Measurements from ENCODE around the gene CCSAP. TPM values are rescaled to one million over a fixed set of nuclear protein-coding genes. Genes with fewer than 3 reads are reported as not detected.

Gene CCSAP
- total RNA-seq, 1 experiment from 2014 or later, result 8.6 TPM

DNA sequence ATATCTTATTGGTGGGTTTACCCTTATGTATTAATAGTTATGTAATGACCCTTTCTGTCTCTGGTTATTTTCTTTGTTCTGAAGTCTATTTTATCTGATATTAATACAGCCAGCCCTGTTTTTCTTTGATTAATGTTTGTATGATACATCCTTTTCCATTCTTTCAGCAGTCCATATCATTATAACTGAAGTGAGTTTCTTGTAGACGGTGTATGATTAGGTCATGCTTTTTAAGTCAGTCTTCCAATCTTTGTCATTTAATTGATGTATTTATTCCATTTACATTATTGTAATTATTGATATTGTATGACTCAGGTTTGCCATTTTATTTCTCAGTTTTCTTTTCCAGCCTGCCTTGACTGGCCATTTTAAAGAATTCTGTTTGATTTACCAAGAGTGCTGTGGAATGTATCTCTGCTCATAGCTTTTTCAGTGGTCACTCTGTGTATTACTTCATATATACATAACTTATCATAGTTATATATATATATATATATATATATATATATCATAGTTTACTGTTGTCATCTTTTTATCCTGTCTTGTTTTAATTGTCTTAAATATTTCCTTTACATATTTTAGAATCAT lies 61.4 kb downstream of the CCSAP start (continued):
- TF ChIP-seq EMX1 (CRISPR knock-in tag; IDR thresholded peaks at IDR 0.05), result no peak
- TF ChIP-seq GRHL2 (CRISPR knock-in tag; IDR thresholded peaks at IDR 0.05; ENCODE audit: insufficient replicate concordance, severe bottlenecking), result no peak
- TF ChIP-seq, protein P1, sequence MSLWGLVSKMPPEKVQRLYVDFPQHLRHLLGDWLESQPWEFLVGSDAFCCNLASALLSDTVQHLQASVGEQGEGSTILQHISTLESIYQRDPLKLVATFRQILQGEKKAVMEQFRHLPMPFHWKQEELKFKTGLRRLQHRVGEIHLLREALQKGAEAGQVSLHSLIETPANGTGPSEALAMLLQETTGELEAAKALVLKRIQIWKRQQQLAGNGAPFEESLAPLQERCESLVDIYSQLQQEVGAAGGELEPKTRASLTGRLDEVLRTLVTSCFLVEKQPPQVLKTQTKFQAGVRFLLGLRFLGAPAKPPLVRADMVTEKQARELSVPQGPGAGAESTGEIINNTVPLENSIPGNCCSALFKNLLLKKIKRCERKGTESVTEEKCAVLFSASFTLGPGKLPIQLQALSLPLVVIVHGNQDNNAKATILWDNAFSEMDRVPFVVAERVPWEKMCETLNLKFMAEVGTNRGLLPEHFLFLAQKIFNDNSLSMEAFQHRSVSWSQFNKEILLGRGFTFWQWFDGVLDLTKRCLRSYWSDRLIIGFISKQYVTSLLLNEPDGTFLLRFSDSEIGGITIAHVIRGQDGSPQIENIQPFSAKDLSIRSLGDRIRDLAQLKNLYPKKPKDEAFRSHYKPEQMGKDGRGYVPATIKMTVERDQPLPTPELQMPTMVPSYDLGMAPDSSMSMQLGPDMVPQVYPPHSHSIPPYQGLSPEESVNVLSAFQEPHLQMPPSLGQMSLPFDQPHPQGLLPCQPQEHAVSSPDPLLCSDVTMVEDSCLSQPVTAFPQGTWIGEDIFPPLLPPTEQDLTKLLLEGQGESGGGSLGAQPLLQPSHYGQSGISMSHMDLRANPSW (CRISPR knock-in tag; conservative IDR thresholded peaks at IDR 0.05; ENCODE audit: low read depth), result no peak
- no peak for TF ChIP-seq CBFB (CRISPR knock-in tag; IDR thresholded peaks at IDR 0.05; ENCODE audit: low read depth)
- no peak for TF ChIP-seq SMAD4 (CRISPR knock-in tag; IDR thresholded peaks at IDR 0.05)

DNA sequence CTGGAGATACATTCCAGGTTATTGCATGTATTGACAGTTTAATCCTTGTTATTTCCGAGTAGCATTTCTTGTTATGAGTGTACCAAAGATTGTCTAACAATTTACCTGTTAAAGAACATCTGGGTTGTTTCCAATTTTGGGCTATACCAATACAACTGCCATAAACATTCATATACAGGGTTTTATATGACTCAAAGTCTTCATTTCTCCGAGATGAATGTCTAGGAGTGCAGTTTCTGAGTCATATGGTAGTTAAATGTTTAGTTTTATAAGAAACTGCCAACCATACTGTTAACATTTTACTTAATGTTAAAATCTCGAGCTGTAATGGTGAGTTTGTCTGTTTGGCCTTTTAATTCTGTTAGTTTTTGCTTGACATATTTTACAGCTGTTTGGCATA lies 61.9 kb downstream of the CCSAP start:
- ATAC-seq, result no peak
- Mint-ChIP-seq H3K4me1 (peaks cover 20% of the 10 kb centered on the region), H3K27ac (no peak overlapping the region), H3K4me3 (no peak overlapping the region), H3K27me3 (ENCODE audit: low read depth) (no peaks in the 10 kb centered on the region), H3K9me3 (no peaks in the 10 kb centered on the region), H3K36me3 (no peaks in the 10 kb centered on the region)
- no peak for TF ChIP-seq JUN (CRISPR knock-in tag; IDR thresholded peaks at IDR 0.05)
- no peak for TF ChIP-seq OVOL2 (CRISPR knock-in tag; IDR thresholded peaks at IDR 0.05; ENCODE audit: borderline replicate concordance)
- no peak for TF ChIP-seq ZNF671 (CRISPR knock-in tag; IDR thresholded peaks at IDR 0.05)
- TF ChIP-seq, protein P2, sequence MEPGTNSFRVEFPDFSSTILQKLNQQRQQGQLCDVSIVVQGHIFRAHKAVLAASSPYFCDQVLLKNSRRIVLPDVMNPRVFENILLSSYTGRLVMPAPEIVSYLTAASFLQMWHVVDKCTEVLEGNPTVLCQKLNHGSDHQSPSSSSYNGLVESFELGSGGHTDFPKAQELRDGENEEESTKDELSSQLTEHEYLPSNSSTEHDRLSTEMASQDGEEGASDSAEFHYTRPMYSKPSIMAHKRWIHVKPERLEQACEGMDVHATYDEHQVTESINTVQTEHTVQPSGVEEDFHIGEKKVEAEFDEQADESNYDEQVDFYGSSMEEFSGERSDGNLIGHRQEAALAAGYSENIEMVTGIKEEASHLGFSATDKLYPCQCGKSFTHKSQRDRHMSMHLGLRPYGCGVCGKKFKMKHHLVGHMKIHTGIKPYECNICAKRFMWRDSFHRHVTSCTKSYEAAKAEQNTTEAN (CRISPR knock-in tag; IDR thresholded peaks at IDR 0.05), result no peak
- TF ChIP-seq ZNF317 (CRISPR knock-in tag; IDR thresholded peaks at IDR 0.05; ENCODE audit: borderline replicate concordance, low read depth), result no peak
- no peak for TF ChIP-seq CREB1 (CRISPR knock-in tag; IDR thresholded peaks at IDR 0.05)
- TF ChIP-seq GTF2I (CRISPR knock-in tag; conservative IDR thresholded peaks at IDR 0.05), result no peak
- no peak for TF ChIP-seq NFYB (CRISPR knock-in tag; conservative IDR thresholded peaks at IDR 0.05; ENCODE audit: low read depth)
- ChIA-PET POLR2A (interaction anchor here (0.5 kb wide), 1 partner anchor 501 kb away, joined by 3 read pairs; no protein-coding TSS in a partner anchor), CTCF (interaction anchor here (1.8 kb wide), 1 partner anchor 22 kb away, joined by 4 read pairs; no protein-coding TSS in a partner anchor)
- no peak for DNase-seq (ENCODE audit: low spot score)

DNA sequence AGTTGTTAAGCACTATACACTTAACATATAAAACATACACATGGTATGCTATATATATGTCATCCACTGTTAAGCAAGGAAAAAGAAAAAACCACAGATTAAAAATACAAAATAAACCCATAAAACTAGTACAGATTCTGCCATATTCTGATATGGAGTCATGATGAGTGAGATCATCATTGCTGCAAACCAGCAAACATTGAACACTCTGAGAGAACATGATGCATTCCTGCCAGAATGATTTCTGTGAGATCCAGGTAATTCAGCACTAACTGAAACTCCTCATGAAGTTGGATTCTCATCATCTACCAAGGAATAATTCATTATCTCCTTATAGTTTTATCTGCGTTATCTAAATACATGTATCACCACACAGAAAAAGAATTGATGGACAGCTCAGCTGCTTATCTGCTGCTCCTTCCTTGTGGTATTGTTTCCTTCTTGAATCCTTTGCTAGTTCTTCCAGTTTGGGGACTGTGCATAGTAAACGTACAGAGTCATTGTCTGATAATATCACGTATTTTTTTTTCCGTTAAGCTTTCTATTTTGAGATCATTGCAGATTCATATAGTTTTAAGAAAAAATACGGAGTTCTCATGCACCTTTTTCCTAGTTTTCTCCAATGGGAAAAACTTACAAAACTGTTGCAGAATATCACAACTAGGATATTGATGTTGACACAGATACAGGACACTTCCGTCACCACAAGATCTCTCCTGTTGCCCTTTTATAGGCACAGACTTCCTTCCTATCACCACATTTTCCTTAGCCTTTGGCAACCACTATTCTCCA lies 62.6 kb downstream of the CCSAP start:
- ChIA-PET POLR2A (no interaction called here), CTCF (interaction anchor here (1.8 kb wide), 1 partner anchor 21 kb away, joined by 4 read pairs; no protein-coding TSS in a partner anchor)
- H3K4me3 Mint-ChIP-seq, result no peak overlapping the region
- no peaks in the 10 kb centered on the region for H3K27me3 Mint-ChIP-seq (ENCODE audit: low read depth)
- peaks cover 19% of the 10 kb centered on the region for H3K4me1 Mint-ChIP-seq
- DNase-seq (ENCODE audit: low spot score) (no peak), ATAC-seq (no peak)
- no peaks in the 10 kb centered on the region for H3K36me3 Mint-ChIP-seq
- no peak overlapping the region for H3K27ac Mint-ChIP-seq
- TF ChIP-seq, protein P3, sequence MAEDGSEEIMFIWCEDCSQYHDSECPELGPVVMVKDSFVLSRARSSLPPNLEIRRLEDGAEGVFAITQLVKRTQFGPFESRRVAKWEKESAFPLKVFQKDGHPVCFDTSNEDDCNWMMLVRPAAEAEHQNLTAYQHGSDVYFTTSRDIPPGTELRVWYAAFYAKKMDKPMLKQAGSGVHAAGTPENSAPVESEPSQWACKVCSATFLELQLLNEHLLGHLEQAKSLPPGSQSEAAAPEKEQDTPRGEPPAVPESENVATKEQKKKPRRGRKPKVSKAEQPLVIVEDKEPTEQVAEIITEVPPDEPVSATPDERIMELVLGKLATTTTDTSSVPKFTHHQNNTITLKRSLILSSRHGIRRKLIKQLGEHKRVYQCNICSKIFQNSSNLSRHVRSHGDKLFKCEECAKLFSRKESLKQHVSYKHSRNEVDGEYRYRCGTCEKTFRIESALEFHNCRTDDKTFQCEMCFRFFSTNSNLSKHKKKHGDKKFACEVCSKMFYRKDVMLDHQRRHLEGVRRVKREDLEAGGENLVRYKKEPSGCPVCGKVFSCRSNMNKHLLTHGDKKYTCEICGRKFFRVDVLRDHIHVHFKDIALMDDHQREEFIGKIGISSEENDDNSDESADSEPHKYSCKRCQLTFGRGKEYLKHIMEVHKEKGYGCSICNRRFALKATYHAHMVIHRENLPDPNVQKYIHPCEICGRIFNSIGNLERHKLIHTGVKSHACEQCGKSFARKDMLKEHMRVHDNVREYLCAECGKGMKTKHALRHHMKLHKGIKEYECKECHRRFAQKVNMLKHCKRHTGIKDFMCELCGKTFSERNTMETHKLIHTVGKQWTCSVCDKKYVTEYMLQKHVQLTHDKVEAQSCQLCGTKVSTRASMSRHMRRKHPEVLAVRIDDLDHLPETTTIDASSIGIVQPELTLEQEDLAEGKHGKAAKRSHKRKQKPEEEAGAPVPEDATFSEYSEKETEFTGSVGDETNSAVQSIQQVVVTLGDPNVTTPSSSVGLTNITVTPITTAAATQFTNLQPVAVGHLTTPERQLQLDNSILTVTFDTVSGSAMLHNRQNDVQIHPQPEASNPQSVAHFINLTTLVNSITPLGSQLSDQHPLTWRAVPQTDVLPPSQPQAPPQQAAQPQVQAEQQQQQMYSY (CRISPR knock-in tag; IDR thresholded peaks at IDR 0.05), result no peak
- TF ChIP-seq OVOL2 (CRISPR knock-in tag; IDR thresholded peaks at IDR 0.05; ENCODE audit: borderline replicate concordance) (no peak), TP53 (CRISPR knock-in tag; IDR thresholded peaks at IDR 0.05) (no peak), EMX1 (CRISPR knock-in tag; IDR thresholded peaks at IDR 0.05) (no peak), ZNF121 (CRISPR knock-in tag; IDR thresholded peaks at IDR 0.05) (no peak), SMAD4 (CRISPR knock-in tag; IDR thresholded peaks at IDR 0.05) (no peak), ELF4 (CRISPR knock-in tag; IDR thresholded peaks at IDR 0.05; ENCODE audit: low read depth) (no peak), FOXJ3 (CRISPR knock-in tag; IDR thresholded peaks at IDR 0.05; ENCODE audit: borderline replicate concordance) (no peak), NFE2L1 (CRISPR knock-in tag; IDR thresholded peaks at IDR 0.05) (no peak), TCF7 (CRISPR knock-in tag; IDR thresholded peaks at IDR 0.05; ENCODE audit: low read depth) (no peak), KAT7 (CRISPR knock-in tag; IDR thresholded peaks at IDR 0.05; ENCODE audit: borderline replicate concordance) (no peak)
- no peaks in the 10 kb centered on the region for H3K9me3 Mint-ChIP-seq
